ENCODE data around the gene CKAP2L.
"Not testable (repeated sequence)": the region's sequence is repeated elsewhere in the genome, so short reads cannot be mapped to it uniquely, and the experiment has no call there.

CKAP2L gene

DNA sequence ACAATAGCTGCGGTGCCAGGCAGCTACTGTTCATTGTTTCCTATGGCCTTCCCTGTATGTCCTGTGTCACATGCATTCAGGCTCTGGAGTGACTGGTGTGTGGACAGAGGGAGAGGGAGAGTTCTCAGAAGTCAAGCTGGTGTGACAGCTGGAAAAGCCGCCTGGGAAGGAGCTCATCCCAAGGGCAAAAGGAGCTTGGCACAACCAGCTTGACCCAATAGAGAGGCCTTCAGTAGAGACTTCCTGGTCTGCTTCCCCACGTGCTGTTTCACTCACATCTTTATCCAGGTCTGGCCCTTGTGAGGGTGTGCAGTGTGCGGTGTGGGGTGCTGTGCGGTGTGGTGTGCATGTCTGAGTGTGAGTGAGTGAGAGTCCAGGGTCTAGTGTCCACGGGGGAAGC lies 54.7 kb downstream of the CKAP2L start:
- TF ChIP-seq, protein P1, sequence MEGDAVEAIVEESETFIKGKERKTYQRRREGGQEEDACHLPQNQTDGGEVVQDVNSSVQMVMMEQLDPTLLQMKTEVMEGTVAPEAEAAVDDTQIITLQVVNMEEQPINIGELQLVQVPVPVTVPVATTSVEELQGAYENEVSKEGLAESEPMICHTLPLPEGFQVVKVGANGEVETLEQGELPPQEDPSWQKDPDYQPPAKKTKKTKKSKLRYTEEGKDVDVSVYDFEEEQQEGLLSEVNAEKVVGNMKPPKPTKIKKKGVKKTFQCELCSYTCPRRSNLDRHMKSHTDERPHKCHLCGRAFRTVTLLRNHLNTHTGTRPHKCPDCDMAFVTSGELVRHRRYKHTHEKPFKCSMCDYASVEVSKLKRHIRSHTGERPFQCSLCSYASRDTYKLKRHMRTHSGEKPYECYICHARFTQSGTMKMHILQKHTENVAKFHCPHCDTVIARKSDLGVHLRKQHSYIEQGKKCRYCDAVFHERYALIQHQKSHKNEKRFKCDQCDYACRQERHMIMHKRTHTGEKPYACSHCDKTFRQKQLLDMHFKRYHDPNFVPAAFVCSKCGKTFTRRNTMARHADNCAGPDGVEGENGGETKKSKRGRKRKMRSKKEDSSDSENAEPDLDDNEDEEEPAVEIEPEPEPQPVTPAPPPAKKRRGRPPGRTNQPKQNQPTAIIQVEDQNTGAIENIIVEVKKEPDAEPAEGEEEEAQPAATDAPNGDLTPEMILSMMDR (IDR thresholded peaks at IDR 0.05; ENCODE audit: borderline replicate concordance, insufficient read depth, low read depth, low read length), result no peak
- H3K4me3 ChIP-seq (ENCODE audit: low read depth, low read length), result no peak overlapping the region

DNA sequence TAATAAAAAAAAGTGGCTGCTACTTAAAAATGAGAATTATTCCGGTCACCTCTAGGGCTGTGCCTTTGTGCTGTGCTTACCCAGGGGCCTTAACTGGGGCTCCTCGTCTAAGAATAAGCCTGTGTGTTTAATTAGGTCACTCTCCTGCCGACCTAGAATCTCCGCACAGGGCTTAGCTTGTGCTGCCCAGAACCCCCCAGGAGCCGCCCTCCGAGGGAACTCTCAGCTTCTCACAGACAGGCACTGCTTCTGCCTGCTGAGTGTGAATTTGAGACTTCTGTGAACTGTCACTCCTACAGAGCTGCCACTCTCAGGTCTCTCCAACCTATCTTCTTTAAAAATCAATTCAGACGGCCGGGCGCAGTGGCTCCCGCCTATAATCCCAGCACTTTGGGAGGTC lies 55.4 kb downstream of the CKAP2L start:
- TF ChIP-seq, protein P1 (IDR thresholded peaks at IDR 0.05; ENCODE audit: borderline replicate concordance, insufficient read depth, low read depth, low read length), result no peak
- H3K4me3 ChIP-seq (ENCODE audit: low read depth, low read length), result no peak overlapping the region

DNA sequence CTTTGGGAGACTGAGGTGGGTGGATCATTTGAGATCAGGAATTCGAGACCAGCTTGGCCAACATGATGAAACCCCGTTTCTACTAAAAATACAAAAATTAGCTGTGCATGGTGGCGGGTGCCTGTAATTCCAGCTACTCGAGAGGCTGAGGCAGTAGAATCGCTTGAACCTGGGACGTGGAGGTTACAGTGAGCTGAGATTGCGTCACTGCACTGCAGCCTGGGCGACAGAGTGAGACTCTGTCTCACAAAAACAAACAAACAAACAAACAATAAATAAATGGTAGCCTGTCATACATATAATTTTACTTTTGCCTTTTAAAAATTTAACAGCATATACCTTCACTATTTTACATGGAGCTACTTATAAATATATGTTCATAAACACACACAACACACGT lies 57.5 kb downstream of the CKAP2L start:
- H3K4me3 ChIP-seq (ENCODE audit: low read depth, low read length), result not testable (repeated sequence)

DNA sequence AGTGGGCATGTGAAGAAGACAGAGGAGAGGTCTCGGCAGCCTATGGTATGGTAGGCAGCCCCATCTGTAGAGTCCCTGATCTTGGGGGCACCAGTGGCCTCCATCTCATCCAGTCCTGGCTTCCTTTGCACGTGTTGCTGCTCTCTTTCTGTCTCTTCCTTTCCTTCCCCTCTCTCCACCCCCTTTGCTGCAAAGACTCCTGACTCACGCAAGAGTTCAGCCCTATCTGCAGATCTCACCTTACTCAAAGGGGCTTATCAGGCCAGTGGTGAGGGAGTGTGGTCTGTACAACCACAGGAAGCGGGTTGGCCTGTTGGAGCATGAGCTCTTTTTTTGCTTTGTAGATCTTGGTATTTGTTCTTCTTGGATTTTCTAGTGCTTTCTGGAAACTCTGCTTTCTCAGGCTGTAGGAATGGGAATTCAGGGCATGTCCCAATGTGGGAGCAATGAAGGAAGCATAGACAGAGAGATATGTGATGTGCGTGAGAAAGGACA lies 58.2 kb downstream of the CKAP2L start:
- TF ChIP-seq, protein P1 (IDR thresholded peaks at IDR 0.05; ENCODE audit: borderline replicate concordance, insufficient read depth, low read depth, low read length), result no peak

DNA sequence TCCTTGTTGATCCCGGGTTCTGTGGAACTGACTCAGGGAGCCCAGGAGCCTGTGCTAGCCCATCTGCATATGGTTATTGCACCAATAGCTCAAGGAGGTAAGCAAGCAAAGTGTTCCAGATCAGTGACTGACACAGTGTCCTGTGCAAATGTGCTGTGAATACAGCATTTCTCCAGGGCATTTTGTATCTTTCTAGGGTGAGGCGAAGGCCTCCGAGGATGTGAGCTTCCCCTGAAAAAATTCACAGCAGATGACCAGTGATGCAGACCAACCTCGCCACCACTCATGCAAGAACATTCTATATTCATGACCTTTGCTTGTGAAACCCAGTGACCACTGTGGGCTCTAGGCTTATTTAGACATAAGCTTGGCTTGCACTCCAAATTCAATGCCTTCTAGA lies 58.8 kb downstream of the CKAP2L start:
- H3K4me3 ChIP-seq (ENCODE audit: low read depth, low read length), result no peak overlapping the region
- TF ChIP-seq, protein P1 (IDR thresholded peaks at IDR 0.05; ENCODE audit: borderline replicate concordance, insufficient read depth, low read depth, low read length), result no peak

More for the DNA sequence above, 58.2 kb downstream of the CKAP2L start:
- H3K4me3 ChIP-seq (ENCODE audit: low read depth, low read length), result no peak overlapping the region

DNA sequence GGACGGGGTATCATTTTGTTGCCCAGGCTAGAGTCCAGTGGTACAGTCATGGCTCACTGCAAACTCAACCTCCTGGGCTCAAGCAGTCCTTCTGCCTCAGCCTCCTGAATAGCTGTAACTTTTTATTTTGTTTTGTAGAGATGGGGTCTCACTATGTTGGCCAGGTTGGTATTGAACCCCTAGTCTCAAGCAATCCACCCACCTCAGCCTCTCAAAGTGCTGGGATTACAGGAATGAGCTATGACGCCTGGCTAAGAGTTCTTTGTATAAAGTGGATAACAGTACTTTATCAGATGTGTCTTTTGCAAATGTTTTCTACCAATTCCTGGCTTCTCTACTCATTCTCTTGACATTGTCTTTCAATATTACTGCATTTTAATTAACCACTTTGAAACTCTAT lies 60.7 kb downstream of the CKAP2L start:
- TF ChIP-seq, protein P1 (IDR thresholded peaks at IDR 0.05; ENCODE audit: borderline replicate concordance, insufficient read depth, low read depth, low read length), result no peak
- H3K4me3 ChIP-seq (ENCODE audit: low read depth, low read length), result no peak overlapping the region

DNA sequence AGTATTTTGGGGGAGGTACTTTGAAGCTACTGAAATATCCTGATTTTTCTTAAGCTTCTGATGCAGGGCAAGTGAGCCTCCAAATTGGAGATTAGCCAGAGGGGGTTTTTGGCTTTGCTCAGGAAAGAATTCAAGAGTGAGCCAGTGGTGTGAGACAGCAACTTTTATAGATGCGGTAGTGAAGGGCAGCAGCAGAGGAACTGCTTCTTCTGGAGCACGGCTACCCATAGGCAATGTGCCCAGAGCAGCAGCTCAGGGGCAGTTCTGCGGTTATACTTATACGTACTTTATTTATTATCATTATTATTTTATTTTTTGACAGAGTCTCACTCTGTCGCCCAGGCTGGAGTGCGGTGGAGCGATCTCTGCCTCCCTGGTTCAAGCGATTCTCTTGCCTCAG lies 63.4 kb downstream of the CKAP2L start:
- H3K4me3 ChIP-seq (ENCODE audit: low read depth, low read length), result no peak overlapping the region
- TF ChIP-seq, protein P1 (IDR thresholded peaks at IDR 0.05; ENCODE audit: borderline replicate concordance, insufficient read depth, low read depth, low read length), result no peak
